ENCODE data around the gene CNTN5. TPM values are rescaled to one million over a fixed set of nuclear protein-coding genes. Genes with fewer than 3 reads are reported as not detected.

The CNTN5 gene
- total RNA-seq, 4 donors from 2014 or later = not detected

DNA sequence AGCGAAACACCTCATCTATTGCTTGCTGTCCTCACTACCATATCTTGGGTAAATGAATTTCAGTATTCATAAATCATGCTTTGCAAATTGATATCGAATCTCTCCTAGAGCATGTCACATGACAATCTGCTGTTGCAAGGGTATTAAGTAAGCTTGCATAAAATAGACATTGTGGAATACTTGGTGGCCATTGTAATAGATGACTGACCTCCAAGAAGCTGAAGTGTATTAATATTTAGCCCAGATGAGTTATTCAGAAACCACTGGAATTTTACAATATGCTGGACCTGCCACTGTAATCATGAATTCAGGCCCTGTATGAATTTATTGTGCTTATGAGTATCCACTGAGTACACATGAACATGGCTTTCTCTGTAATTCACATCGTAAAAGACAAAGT is 1376.7 kb downstream of the CNTN5 start:
- TF ChIP-seq, protein P1, sequence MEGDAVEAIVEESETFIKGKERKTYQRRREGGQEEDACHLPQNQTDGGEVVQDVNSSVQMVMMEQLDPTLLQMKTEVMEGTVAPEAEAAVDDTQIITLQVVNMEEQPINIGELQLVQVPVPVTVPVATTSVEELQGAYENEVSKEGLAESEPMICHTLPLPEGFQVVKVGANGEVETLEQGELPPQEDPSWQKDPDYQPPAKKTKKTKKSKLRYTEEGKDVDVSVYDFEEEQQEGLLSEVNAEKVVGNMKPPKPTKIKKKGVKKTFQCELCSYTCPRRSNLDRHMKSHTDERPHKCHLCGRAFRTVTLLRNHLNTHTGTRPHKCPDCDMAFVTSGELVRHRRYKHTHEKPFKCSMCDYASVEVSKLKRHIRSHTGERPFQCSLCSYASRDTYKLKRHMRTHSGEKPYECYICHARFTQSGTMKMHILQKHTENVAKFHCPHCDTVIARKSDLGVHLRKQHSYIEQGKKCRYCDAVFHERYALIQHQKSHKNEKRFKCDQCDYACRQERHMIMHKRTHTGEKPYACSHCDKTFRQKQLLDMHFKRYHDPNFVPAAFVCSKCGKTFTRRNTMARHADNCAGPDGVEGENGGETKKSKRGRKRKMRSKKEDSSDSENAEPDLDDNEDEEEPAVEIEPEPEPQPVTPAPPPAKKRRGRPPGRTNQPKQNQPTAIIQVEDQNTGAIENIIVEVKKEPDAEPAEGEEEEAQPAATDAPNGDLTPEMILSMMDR (IDR thresholded peaks at IDR 0.05) = no peak
- DNase-seq (ENCODE audit: low spot score) (no peak), ATAC-seq (ENCODE audit: low FRiP score) (no peak)

- no peak for ATAC-seq (ENCODE audit: low FRiP score)
- no peak for DNase-seq (ENCODE audit: low spot score)
- TF ChIP-seq, protein P1 (IDR thresholded peaks at IDR 0.05) = no peak
Measured at GRCh38 chr11:100403816-100404215, 1383.1 kb downstream of the CNTN5 start.

DNA sequence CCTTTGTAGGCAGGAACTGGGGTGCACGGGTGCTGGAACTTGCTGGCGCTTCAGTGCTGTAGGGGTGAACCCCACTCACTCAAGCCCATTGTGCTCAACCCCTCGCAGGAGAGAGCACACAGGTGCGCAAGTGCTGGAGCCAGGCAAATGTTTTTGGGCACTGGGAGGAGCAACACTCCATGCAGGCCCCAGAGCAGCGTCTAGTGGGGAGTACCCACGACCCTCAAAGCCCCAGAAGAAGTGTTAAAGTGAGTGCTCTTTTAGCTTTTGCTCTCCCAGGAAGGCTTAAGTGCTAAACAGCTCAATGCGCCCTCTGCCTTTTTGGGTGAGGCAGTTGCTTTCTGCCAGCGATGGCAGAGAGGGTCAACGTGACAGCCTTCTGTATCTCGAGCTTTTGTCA is 1384.2 kb downstream of the CNTN5 start:
- TF ChIP-seq, protein P1 (IDR thresholded peaks at IDR 0.05) = no peak
- no peak for ATAC-seq (ENCODE audit: low FRiP score)
- DNase-seq (ENCODE audit: low spot score) = no peak
